Gastrocnemius medialis (tissue), 4 donors: ENCODE results near the gene AKAP13. TPM values are rescaled to one million over a fixed set of nuclear protein-coding genes. Genes with fewer than 3 reads are reported as not detected.

Source experiments
- ATAC-seq, 2 donors: fragments of 150-250 bp; one replicate each; pipeline ENCODE4 v1.9.1; 2016
- DNase-seq, 2 donors: peaks; one replicate each; pipeline ENCODE4 v3.0.0-alpha.2; 2019
- H3K27ac ChIP-seq, 4 donors: fragments of 200-600 bp; sonication (generic); 1 replicate in 1 of 4; 2 replicates in 3 of 4; pipeline ENCODE4 v1.5.1; 2016 to 2018; ENCODE audit warnings: mild to moderate bottlenecking in 2 of 4, moderate library complexity in 1 of 4
- H3K27me3 ChIP-seq, 3 donors: fragments of 200-600 bp; sonication (generic) in 2 of 3; 1 replicate in 1 of 3; 2 replicates in 2 of 3; pipeline versions ENCODE4 v1.5.1 to v1.6.0; 2016 to 2019; ENCODE audit warnings: mild to moderate bottlenecking in 1 of 3, moderate library complexity in 1 of 3
- H3K36me3 ChIP-seq, 2 donors: fragments of 200-600 bp; sonication (generic) in 1 of 2; one replicate each; pipeline ENCODE4 v1.5.1; 2017 to 2018
- H3K4me1 ChIP-seq, 2 donors: fragments of 200-600 bp; sonication (generic) in 1 of 2; one replicate each; pipeline ENCODE4 v1.5.1; 2016 to 2017; ENCODE audit warnings: mild to moderate bottlenecking in 2 of 2
- H3K4me3 ChIP-seq, 4 donors: fragments of 200-600 bp; sonication (generic) in 3 of 4; 1 replicate in 1 of 4; 2 replicates in 3 of 4; pipeline ENCODE4 v1.5.1; 2016 to 2019; ENCODE audit warnings: mild to moderate bottlenecking in 2 of 4
- H3K9me3 ChIP-seq, 3 donors: fragments of 200-600 bp; sonication (generic) in 2 of 3; 1 replicate in 1 of 3; 2 replicates in 2 of 3; pipeline ENCODE4 v1.5.1; 2016 to 2019
- CTCF ChIP-seq, 5 experiments: fragments of 450-650 bp in 3 of 5; fragments of 200-600 bp in 2 of 5; sonication (generic) in 2 of 5; IDR thresholded peaks in 4 of 5; conservative IDR thresholded peaks in 1 of 5; 1 replicate in 4 of 5; 2 replicates in 1 of 5; pipeline ENCODE4 v1.5.1; 2016 to 2019; ENCODE audit warnings: antibody characterized with exemption in 5 of 5, mild to moderate bottlenecking in 3 of 5, moderate library complexity in 3 of 5
- POLR2A ChIP-seq, 2 donors: fragments of 450-650 bp; IDR thresholded peaks; one replicate each; pipeline ENCODE4 v1.6.1; 2017; ENCODE audit warnings: antibody characterized with exemption in 2 of 2, mild to moderate bottlenecking in 2 of 2, moderate library complexity in 2 of 2
- in situ Hi-C, 4 donors: fragments of 200-750 bp; cut with MboI; loops; one replicate each; pipeline versions ENCODE4 v1.15.0 to v1.8.0; 2017; ENCODE audit warnings: low sequenced_read_pairs in 4 of 4
- intact Hi-C: fragments of 100-400 bp; cut with DNase I; formaldehyde crosslinking; loops from one replicate; pipeline ENCODE4 v1.15.1; 2023; ENCODE audit warnings: low total_unique reads
- total RNA-seq, 4 donors: library from RNA; depleted of rRNA; stranded (reverse); fragments of >200 nt; gene quantifications; one replicate each; pipeline versions ENCODE4 v1.1.0 to v1.2.3, GENCODE V29; 2016

AKAP13 gene
- total RNA-seq, 4 donors from 2014 or later = 127 to 481 (median 172) TPM

DNA sequence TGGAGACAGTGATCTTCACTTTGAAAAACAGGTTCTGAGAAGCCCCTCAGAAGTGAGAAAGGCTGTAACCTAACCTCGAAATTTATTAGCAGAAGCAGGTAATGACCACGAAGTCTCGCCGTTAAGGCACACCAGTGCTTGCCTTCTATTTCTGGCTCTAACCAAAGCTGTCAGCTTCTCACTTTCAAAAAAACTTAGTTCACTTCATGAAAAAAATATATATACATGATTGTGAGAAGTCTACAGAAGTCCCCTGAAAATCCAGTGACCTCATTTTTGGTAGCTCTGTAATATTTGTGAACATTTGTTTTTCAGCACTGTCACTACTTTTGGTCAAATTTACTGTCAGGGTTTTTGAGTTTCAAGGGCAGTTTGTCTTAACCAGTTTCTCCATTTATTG lies 19.1 kb upstream of the AKAP13 start:
- no peaks in the 10 kb centered on the region for H3K36me3 ChIP-seq
- TF ChIP-seq POLR2A (IDR thresholded peaks at IDR 0.05) (no peak), CTCF (IDR thresholded peaks at IDR 0.05 in 4 of 5, conservative IDR thresholded peaks at IDR 0.05 in 1 of 5) (no peak)
- peaks cover 14 to 16% of the 10 kb centered on the region in 2 donors for H3K4me1 ChIP-seq
- H3K27ac ChIP-seq = no peak overlapping the region
- no peak overlapping the region for H3K4me3 ChIP-seq
- H3K27me3 ChIP-seq = peaks cover 0 to 11% (median 0%) of the 10 kb centered on the region in 3 donors
- intact Hi-C loops = no loop called here
- no peaks in the 10 kb centered on the region for H3K9me3 ChIP-seq
- ATAC-seq = no peak
- in situ Hi-C loops = loop anchor here in 1 of 4 donors (10.0 kb wide), 1 partner anchor 63 kb away; no protein-coding TSS in a partner anchor
- no peak for DNase-seq

DNA sequence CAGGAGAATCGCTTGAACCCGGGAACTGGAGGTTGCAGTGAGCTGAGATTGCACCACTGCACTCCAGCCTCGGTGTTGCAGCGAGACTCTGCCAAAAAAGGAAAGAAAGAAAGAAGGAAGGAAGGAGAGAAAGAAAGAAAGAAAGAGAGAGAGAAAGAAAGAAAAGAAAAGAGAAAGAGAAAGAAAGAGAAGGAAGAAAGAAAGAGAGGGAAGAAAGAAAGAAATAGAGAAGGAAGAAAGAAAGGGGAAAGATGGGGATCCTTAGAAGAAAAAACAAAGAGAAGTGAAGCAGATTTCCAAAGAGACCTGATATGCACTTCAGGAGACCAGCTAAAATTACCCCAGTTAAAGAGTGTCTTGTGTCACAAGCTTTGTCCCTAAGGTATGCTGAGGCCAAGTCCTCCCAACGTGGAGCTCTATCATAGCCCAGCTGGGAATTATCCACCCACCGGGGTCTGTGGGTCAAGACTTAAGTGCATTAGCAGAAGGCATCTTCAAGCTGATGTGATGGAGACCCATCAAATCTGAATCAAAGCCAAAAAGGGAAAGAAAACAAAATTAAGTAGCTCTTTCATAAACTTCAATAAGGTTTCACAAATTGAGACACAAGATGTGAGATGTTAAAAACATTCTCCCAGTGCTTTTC lies 17.8 kb upstream of the AKAP13 start:
- peak in 1 of 2 donors; percentile 25 for DNase-seq
- H3K9me3 ChIP-seq = no peaks in the 10 kb centered on the region
- intact Hi-C loops = no loop called here
- no peak overlapping the region for H3K4me3 ChIP-seq
- peak in 1 of 2 donors; percentile 38 for ATAC-seq
- TF ChIP-seq POLR2A (IDR thresholded peaks at IDR 0.05) (no peak), CTCF (IDR thresholded peaks at IDR 0.05 in 4 of 5, conservative IDR thresholded peaks at IDR 0.05 in 1 of 5) (no peak)
- peak overlapping the region in 1 of 4 donors; percentile 22 for H3K27ac ChIP-seq
- H3K27me3 ChIP-seq = peaks cover 0 to 11% (median 0%) of the 10 kb centered on the region in 3 donors
- peaks cover 11 to 15% of the 10 kb centered on the region in 2 donors for H3K4me1 ChIP-seq
- in situ Hi-C loops = loop anchor here in 1 of 4 donors (10.0 kb wide), 1 partner anchor 62 kb away; no protein-coding TSS in a partner anchor
- no peaks in the 10 kb centered on the region for H3K36me3 ChIP-seq

DNA sequence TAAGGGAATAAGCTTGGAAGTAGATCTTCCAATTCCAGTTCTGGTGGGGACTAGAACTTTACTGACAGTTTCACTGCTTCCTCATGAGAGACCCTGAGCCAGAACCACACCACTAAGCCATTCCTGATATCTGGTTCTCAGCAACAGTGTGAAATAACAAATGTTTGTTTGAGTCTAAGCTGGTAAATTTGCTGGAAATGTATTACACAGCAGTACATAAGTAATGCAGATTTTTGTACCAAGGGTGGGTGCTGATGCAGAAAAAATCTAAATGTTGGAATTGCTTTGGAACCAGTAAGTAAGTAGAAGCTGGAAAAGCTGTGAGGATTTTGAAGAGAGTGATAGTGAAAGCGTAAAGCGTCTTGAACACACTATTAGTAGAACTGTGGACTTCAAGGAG lies 14.4 kb upstream of the AKAP13 start:
- Histone ChIP-seq H3K36me3 (no peaks in the 10 kb centered on the region), H3K4me1 (peaks cover 6 to 8% of the 10 kb centered on the region in 2 donors), H3K4me3 (no peak overlapping the region), H3K27ac (no peak overlapping the region), H3K27me3 (peaks cover 0 to 11% (median 0%) of the 10 kb centered on the region in 3 donors), H3K9me3 (no peaks in the 10 kb centered on the region)
- in situ Hi-C loops (loop anchor here in 1 of 4 donors (10.0 kb wide), 1 partner anchor 59 kb away; no protein-coding TSS in a partner anchor), intact Hi-C loops (no loop called here)
- ATAC-seq (no peak), DNase-seq (no peak)
- no peak for TF ChIP-seq CTCF (IDR thresholded peaks at IDR 0.05 in 4 of 5, conservative IDR thresholded peaks at IDR 0.05 in 1 of 5)
- TF ChIP-seq POLR2A (IDR thresholded peaks at IDR 0.05) = no peak

GRCh38 chr15:85367741-85368140 lies 12.7 kb upstream of the AKAP13 start:
- in situ Hi-C loops = loop anchor here in 1 of 4 donors (10.0 kb wide), 1 partner anchor 57 kb away; no protein-coding TSS in a partner anchor
- TF ChIP-seq POLR2A (IDR thresholded peaks at IDR 0.05) (no peak), CTCF (IDR thresholded peaks at IDR 0.05 in 4 of 5, conservative IDR thresholded peaks at IDR 0.05 in 1 of 5) (no peak)
- Histone ChIP-seq H3K4me1 (peaks cover 0 to 1% of the 10 kb centered on the region in 2 donors), H3K27ac (no peak overlapping the region), H3K36me3 (no peaks in the 10 kb centered on the region), H3K27me3 (peaks cover 0 to 11% (median 0%) of the 10 kb centered on the region in 3 donors), H3K4me3 (no peak overlapping the region), H3K9me3 (no peaks in the 10 kb centered on the region)
- DNase-seq (no peak), ATAC-seq (no peak)
- intact Hi-C loops = no loop called here
